Lung (tissue), 12 donors: ENCODE data around the gene FAM168A. TPM values are rescaled to one million over a fixed set of nuclear protein-coding genes. Genes with fewer than 3 reads are reported as not detected.

Source experiments
- ATAC-seq: fragments of 200-7000 bp; cut with Tn5 transposase; one replicate; pipeline ENCODE4 v1.9.1; 2020; ENCODE audit warnings: moderate number of reproducible peaks; ENCODE audit not compliant: insufficient read depth, low FRiP score
- DNase-seq, 3 donors: peaks; one replicate each; pipeline ENCODE4 v3.0.0-alpha.2; 2013 to 2017
- H3K27ac ChIP-seq, 2 donors: one replicate each; pipeline ENCODE4 v1.5.1; 2013; ENCODE audit warnings: mild to moderate bottlenecking in 2 of 2, moderate library complexity in 2 of 2, control low read depth in 1 of 2, inconsistent platforms in 1 of 2, low read depth in 1 of 2, low read length in 1 of 2
- H3K27me3 ChIP-seq, 3 donors: one replicate each; pipeline ENCODE4 v1.5.1; 2013; ENCODE audit warnings: low read length in 2 of 3; ENCODE audit not compliant: control insufficient read depth in 3 of 3, insufficient read depth in 3 of 3
- H3K36me3 ChIP-seq, 4 donors: one replicate each; pipeline ENCODE4 v1.5.1; 2013; ENCODE audit warnings: low read length in 4 of 4, mild to moderate bottlenecking in 1 of 4, moderate library complexity in 1 of 4; ENCODE audit not compliant: control insufficient read depth in 4 of 4, insufficient read depth in 4 of 4
- H3K4me1 ChIP-seq, 5 donors: one replicate each; pipeline ENCODE4 v1.5.1; 2013; ENCODE audit warnings: low read length in 5 of 5, mild to moderate bottlenecking in 2 of 5, moderate library complexity in 1 of 5; ENCODE audit not compliant: control insufficient read depth in 5 of 5, insufficient read depth in 5 of 5
- H3K4me3 ChIP-seq: one replicate; pipeline ENCODE4 v1.5.1; 2013; ENCODE audit warnings: mild to moderate bottlenecking, control low read depth, moderate library complexity
- H3K9ac ChIP-seq, 2 donors: one replicate each; pipeline ENCODE4 v1.5.1; 2013; ENCODE audit warnings: low read length in 2 of 2, control low read depth in 1 of 2; ENCODE audit not compliant: insufficient read depth in 1 of 2
- H3K9me3 ChIP-seq, 4 donors: one replicate each; pipeline ENCODE4 v1.5.1; 2013; ENCODE audit warnings: low read length in 3 of 4, mild to moderate bottlenecking in 1 of 4, moderate library complexity in 1 of 4; ENCODE audit not compliant: control insufficient read depth in 4 of 4, insufficient read depth in 3 of 4
- WGBS, 2 donors: extraction: QIAGEN DNeasy Blood & Tissue Kit; methylation state at CpG; one replicate each; pipeline ENCODE4 v1.1.7; 2013; 5-methylcytosine and 5-hydroxymethylcytosine counted together
- polyA plus RNA-seq, 2 donors: library from polyadenylated mRNA; stranded (reverse); fragments of 200-250 nt; gene quantifications; one replicate each; pipeline ENCODE4 v1.2.1, GENCODE V29; 2013
- total RNA-seq, 2 donors: library from RNA; depleted of rRNA in 1 of 2; stranded (reverse); fragments of >200 nt in 1 of 2; gene quantifications; one replicate each; pipeline ENCODE4 v1.2.1, GENCODE V29; 2014 to 2021
- TF ChIP-seq, protein P1 (sequence below): IDR thresholded peaks from 2 replicates; pipeline ENCODE4 v1.5.1; 2012; ENCODE audit warnings: mild to moderate bottlenecking; ENCODE audit errors: control extremely low read depth, extremely low read depth
- donor health status: control.
- donor health status: control.
- donor health status: Bipolar disorder and iron deficiency.
- donor health status: healthy.
- donor health status: DM: yes; HTN: yes; CAD: no.

FAM168A gene
- total and polyA plus RNA-seq, 4 donors: 6.7 to 25.5 (median 17.1) TPM

DNA sequence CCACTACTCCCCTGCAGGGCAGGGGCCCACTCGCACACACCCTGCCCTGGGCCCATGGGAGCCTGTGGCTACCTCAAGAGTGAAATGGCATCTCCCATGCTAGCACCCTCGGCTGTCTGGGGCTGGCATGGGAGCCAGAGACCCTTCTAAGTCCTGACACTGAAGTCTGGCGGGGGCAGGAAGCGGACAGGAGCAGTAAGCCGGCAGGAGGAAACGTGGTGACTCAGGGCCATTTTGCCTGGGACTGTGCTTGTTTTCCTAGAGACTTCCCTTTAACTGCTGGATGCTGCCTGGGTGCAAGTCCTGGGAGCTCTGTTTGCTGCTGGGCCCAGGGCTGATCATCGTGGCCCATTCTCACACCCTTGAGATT lies 204.9 kb downstream of the FAM168A start:
- no peak for DNase-seq
- no peak overlapping the region for H3K27ac ChIP-seq

DNA sequence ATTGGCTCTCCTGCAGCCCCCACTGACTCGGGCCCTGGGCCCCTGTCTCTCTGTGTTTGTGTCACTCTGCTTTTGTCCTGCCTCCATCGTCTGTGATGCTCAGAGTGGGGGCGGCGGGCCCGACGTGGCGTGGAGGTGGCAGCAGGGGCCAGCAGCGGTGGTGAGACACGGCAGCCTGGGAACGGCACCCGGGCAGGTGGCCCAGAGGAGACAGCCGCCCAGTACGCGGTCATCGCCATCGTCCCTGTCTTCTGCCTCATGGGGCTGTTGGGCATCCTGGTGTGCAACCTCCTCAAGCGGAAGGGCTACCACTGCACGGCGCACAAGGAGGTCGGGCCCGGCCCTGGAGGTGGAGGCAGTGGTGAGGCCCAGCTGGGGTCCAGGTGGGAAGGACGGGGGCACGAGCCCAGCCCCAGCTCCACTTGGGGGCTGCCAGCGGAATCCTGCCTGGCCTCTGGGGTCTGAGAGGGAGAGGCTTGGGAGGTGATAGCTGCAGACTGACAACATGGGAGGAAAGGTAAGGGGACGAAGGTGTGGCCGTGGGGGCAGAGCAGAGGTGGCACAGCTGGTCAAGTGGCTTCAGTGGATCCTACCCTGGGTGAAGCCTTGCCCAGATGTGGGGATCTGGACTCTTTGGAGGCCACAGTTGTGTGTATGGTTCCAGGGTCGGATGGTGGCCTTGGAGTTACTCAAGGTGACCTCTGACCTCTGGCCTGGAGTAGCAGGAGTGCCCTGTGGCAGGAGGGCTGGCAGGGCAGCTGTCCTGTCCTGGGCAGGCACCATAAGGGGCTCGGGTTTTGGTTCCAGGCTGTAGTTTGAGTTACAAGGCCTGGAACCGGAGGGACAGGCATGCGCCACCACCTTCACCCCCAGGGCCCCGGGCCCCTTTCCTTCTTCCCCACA lies 205.6 kb downstream of the FAM168A start:
- Histone ChIP-seq H3K27ac (no peak overlapping the region), H3K36me3 (peaks cover 0 to 8% (median 0%) of the 10 kb centered on the region in 4 donors), H3K4me3 (no peak overlapping the region), H3K27me3 (no peaks in the 10 kb centered on the region), H3K9ac (no peak overlapping the region), H3K4me1 (peaks cover 0 to 12% (median 10%) of the 10 kb centered on the region in 5 donors), H3K9me3 (no peaks in the 10 kb centered on the region)
- 93% methylated on average over 29 to 31 of the region's 31 CpGs for WGBS, 2 donors
- ATAC-seq: no peak
- TF ChIP-seq, protein P1, sequence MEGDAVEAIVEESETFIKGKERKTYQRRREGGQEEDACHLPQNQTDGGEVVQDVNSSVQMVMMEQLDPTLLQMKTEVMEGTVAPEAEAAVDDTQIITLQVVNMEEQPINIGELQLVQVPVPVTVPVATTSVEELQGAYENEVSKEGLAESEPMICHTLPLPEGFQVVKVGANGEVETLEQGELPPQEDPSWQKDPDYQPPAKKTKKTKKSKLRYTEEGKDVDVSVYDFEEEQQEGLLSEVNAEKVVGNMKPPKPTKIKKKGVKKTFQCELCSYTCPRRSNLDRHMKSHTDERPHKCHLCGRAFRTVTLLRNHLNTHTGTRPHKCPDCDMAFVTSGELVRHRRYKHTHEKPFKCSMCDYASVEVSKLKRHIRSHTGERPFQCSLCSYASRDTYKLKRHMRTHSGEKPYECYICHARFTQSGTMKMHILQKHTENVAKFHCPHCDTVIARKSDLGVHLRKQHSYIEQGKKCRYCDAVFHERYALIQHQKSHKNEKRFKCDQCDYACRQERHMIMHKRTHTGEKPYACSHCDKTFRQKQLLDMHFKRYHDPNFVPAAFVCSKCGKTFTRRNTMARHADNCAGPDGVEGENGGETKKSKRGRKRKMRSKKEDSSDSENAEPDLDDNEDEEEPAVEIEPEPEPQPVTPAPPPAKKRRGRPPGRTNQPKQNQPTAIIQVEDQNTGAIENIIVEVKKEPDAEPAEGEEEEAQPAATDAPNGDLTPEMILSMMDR: no peak
- DNase-seq: no peak

More for the DNA sequence above, 204.9 kb downstream of the FAM168A start:
- Histone ChIP-seq H3K4me3 (no peak overlapping the region), H3K36me3 (peaks cover 0 to 8% (median 0%) of the 10 kb centered on the region in 4 donors), H3K9me3 (no peaks in the 10 kb centered on the region), H3K4me1 (peaks cover 0 to 7% (median 3%) of the 10 kb centered on the region in 5 donors), H3K27me3 (no peaks in the 10 kb centered on the region), H3K9ac (no peak overlapping the region)
- whole genome bisulfite sequencing, 2 donors: 69 to 80% methylated on average over 7 of the region's 7 CpGs
- no peak for ATAC-seq
- TF ChIP-seq, protein P1: no peak

DNA sequence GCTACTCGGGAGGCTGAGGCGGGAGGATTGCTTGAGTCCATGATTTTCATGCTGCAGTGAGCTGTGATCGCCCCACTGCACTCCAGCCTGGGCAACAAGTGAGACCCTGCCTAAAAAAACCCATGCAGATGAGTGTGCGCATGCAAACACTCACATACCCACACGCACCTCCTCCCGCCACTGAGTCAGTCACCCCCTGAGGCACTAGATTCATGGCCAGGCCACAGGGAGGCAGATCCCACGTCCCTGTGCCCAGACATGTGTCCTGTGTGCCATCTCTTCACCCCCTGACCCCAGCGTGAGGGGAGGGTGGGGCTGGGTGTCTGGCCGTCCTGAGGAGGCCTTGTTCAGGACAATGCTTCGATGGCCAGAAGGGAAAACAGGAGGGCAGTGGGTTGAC lies 206.2 kb downstream of the FAM168A start:
- no peak overlapping the region for H3K27ac ChIP-seq
- TF ChIP-seq, protein P1: no peak
- WGBS, 2 donors: 97 to 98% methylated on average over 10 of the region's 10 CpGs
- H3K27me3 ChIP-seq: no peaks in the 10 kb centered on the region
- H3K36me3 ChIP-seq: peaks cover 0 to 8% (median 0%) of the 10 kb centered on the region in 4 donors
- H3K9ac ChIP-seq: no peak overlapping the region
- peaks cover 0 to 14% (median 11%) of the 10 kb centered on the region in 5 donors for H3K4me1 ChIP-seq
- no peak overlapping the region for H3K4me3 ChIP-seq
- ATAC-seq: no peak
- no peaks in the 10 kb centered on the region for H3K9me3 ChIP-seq
- DNase-seq: no peak
